HCT116 (cell line): Measurements from ENCODE around the gene SMTNL2. TPM values are rescaled to one million over a fixed set of nuclear protein-coding genes. Genes with fewer than 3 reads are reported as not detected.

Experiments
- ATAC-seq: fragments of 200-7000 bp; cut with Tn5 transposase; 2 replicates; pipeline ENCODE4 v1.9.1; 2020; ENCODE audit warnings: mild to moderate bottlenecking, moderate library complexity
- BruUV-seq: library from RNA; stranded (reverse); fragments of 400-500 nt; replicated peaks from 2 replicates; lab custom pipeline; 2021; lab: Mats Ljungman, UMichigan
- CTCF ChIA-PET: fragments of 300-600 bp; sonication (Branson Sonifier 250); formaldehyde crosslinking; loops from one replicate; lab custom pipeline; 2021; ENCODE audit warnings: antibody characterized with exemption; lab: Charles Lee
- POLR2A ChIA-PET: fragments of 300-600, 350-600 bp; sonication (Branson Sonifier 250); formaldehyde crosslinking; loops from one replicate; lab custom pipeline; 2021; ENCODE audit warnings: antibody characterized with exemption; lab: Charles Lee
- RAD21 ChIA-PET, 2 experiments: fragments of 300-600 bp; sonication (Branson Sonifier 250); formaldehyde crosslinking; loops; one replicate each; lab custom pipeline; 2023; ENCODE audit warnings: low total read pairs in 2 of 2; ENCODE audit not compliant: uncharacterized antibody in 2 of 2, unreplicated experiment in 2 of 2, low non-redundant PET in 1 of 2; lab: Charles Lee
- DNase-seq: peaks from one replicate; pipeline ENCODE4 v3.0.0-alpha.2; 2010; ENCODE audit warnings: low read depth, low spot score
- H2AFZ ChIP-seq: fragments of 200-600 bp; shearing (Covaris generic), sonication (generic); 2 replicates; pipeline ENCODE4 v1.6.1; 2017; ENCODE audit warnings: low read depth, mixed run types, mixed read lengths, antibody characterized with exemption, low read length; ENCODE audit not compliant: poor library complexity, severe bottlenecking
- H3K27ac ChIP-seq: 2 replicates; pipeline ENCODE4 v1.5.1; 2012; ENCODE audit warnings: low read depth, low read length
- H3K27me3 ChIP-seq: fragments of 200-600 bp; sonication (generic); 2 replicates; pipeline ENCODE4 v1.6.1; 2016; ENCODE audit warnings: mixed run types, low read length, mixed read lengths; ENCODE audit not compliant: insufficient read depth
- H3K36me3 ChIP-seq, 2 experiments: fragments of 200-500 bp in 1 of 2; fragments of 200-600 bp in 1 of 2; sonication (Bioruptor generic) in 1 of 2; sonication (generic) in 1 of 2; 2 replicates each; pipeline versions ENCODE4 v1.5.1 to v1.6.1; 2014 to 2016; ENCODE audit warnings: low read length in 2 of 2, inconsistent platforms in 1 of 2, mixed read lengths in 1 of 2, mixed run types in 1 of 2; ENCODE audit not compliant: insufficient read depth in 2 of 2, control insufficient read depth in 1 of 2
- H3K4me1 ChIP-seq, 2 experiments: fragments of 200-600 bp in 1 of 2; sonication (generic) in 1 of 2; 2 replicates each; pipeline versions ENCODE4 v1.5.1 to v1.6.1; 2012 to 2017; ENCODE audit warnings: low read length in 2 of 2, inconsistent platforms in 1 of 2, mild to moderate bottlenecking in 1 of 2, mixed read lengths in 1 of 2, mixed run types in 1 of 2, moderate library complexity in 1 of 2; ENCODE audit not compliant: insufficient read depth in 2 of 2, control insufficient read depth in 1 of 2
- H3K4me2 ChIP-seq: fragments of 200-600 bp; sonication (generic); 2 replicates; pipeline ENCODE4 v1.6.1; 2017; ENCODE audit warnings: mixed run types, low read length, mixed read lengths
- H3K4me3 ChIP-seq, 2 experiments: fragments of 200-600 bp in 1 of 2; sonication (generic) in 1 of 2; replicated peaks in 1 of 2; 2 replicates each; pipeline ENCODE4 v1.5.1; 2011 to 2016; ENCODE audit warnings: low read length in 2 of 2, control low read depth in 1 of 2, low read depth in 1 of 2, mild to moderate bottlenecking in 1 of 2, mixed read lengths in 1 of 2, mixed run types in 1 of 2
- H3K79me2 ChIP-seq: fragments of 200-600 bp; sonication (generic); 2 replicates; pipeline ENCODE4 v1.6.1; 2017; ENCODE audit warnings: mild to moderate bottlenecking, mixed run types, low read length, moderate library complexity, mixed read lengths; ENCODE audit not compliant: insufficient read depth
- H3K9ac ChIP-seq: fragments of 200-600 bp; sonication (generic); 2 replicates; pipeline ENCODE4 v1.6.1; 2016; ENCODE audit warnings: low read length, mixed read lengths
- H3K9me2 ChIP-seq: fragments of 200-600 bp; sonication (generic), shearing (Covaris generic); 2 replicates; pipeline ENCODE4 v1.6.1; 2017; ENCODE audit warnings: mixed run types, mild to moderate bottlenecking, moderate library complexity; ENCODE audit not compliant: insufficient read depth
- H3K9me3 ChIP-seq, 2 experiments: fragments of 200-500 bp in 1 of 2; fragments of 200-600 bp in 1 of 2; sonication (Bioruptor generic) in 1 of 2; sonication (generic) in 1 of 2; 2 replicates each; pipeline ENCODE4 v1.6.1; 2014 to 2017; ENCODE audit warnings: low read length in 2 of 2, mixed read lengths in 2 of 2, inconsistent platforms in 1 of 2, low read depth in 1 of 2, mild to moderate bottlenecking in 1 of 2, mixed run types in 1 of 2, moderate library complexity in 1 of 2; ENCODE audit not compliant: control insufficient read depth in 1 of 2, insufficient read depth in 1 of 2
- H4K20me1 ChIP-seq: fragments of 200-600 bp; sonication (generic), shearing (Covaris generic); 2 replicates; pipeline ENCODE4 v1.6.1; 2017; ENCODE audit warnings: mixed run types, mild to moderate bottlenecking, moderate library complexity; ENCODE audit not compliant: insufficient read depth
- CBX3 ChIP-seq: IDR thresholded peaks from 2 replicates; pipeline ENCODE4 v1.6.1; 2012; ENCODE audit warnings: low read depth
- CEBPB ChIP-seq: IDR thresholded peaks from 2 replicates; pipeline ENCODE4 v1.6.1; 2012; ENCODE audit warnings: low read depth
- ELF1 ChIP-seq: IDR thresholded peaks from 2 replicates; pipeline ENCODE4 v1.6.1; 2012; ENCODE audit warnings: low read depth, borderline replicate concordance
- EZH2 ChIP-seq: fragments of 200-600 bp; sonication (generic); IDR thresholded peaks from 2 replicates; pipeline ENCODE4 v1.6.1; 2017; ENCODE audit warnings: antibody characterized with exemption, mixed run types
- EZH2phosphoT487 ChIP-seq: fragments of 200-600 bp; IDR thresholded peaks from 2 replicates; pipeline ENCODE4 v1.6.1; 2018; ENCODE audit warnings: antibody characterized with exemption, borderline replicate concordance
- JUND ChIP-seq: IDR thresholded peaks from 2 replicates; pipeline ENCODE4 v1.6.1; 2012
- POLR2A ChIP-seq: IDR thresholded peaks from 2 replicates; pipeline ENCODE4 v1.7.0; 2011; ENCODE audit warnings: borderline replicate concordance; ENCODE audit not compliant: insufficient read depth, insufficient read length; ENCODE audit errors: extremely low read depth
- RAD21 ChIP-seq: IDR thresholded peaks from 2 replicates; pipeline ENCODE4 v1.6.1; 2012; ENCODE audit warnings: low read depth, mild to moderate bottlenecking
- SIN3A ChIP-seq: IDR thresholded peaks from 2 replicates; pipeline ENCODE4 v1.6.1; 2012; ENCODE audit warnings: low read depth
- SRF ChIP-seq: IDR thresholded peaks from 2 replicates; pipeline ENCODE4 v1.6.1; 2012; ENCODE audit warnings: low read depth
- TCF7L2 ChIP-seq: IDR thresholded peaks from 2 replicates; pipeline ENCODE4 v1.7.0; 2011; ENCODE audit warnings: borderline replicate concordance, inconsistent platforms; ENCODE audit not compliant: insufficient read depth, insufficient read length; ENCODE audit errors: extremely low read depth
- YY1 ChIP-seq: IDR thresholded peaks from 2 replicates; pipeline ENCODE4 v1.6.1; 2011; ENCODE audit warnings: low read length, low read depth, moderate library complexity, mild to moderate bottlenecking; ENCODE audit not compliant: insufficient replicate concordance; ENCODE audit errors: extremely low read depth
- ZFX ChIP-seq: fragments of 450-650 bp; IDR thresholded peaks from 2 replicates; pipeline ENCODE4 v1.6.1; 2017
- ZNF274 ChIP-seq: fragments of 200-500 bp; sonication (Bioruptor generic); IDR thresholded peaks from 2 replicates; pipeline ENCODE4 v1.6.1; 2014; ENCODE audit warnings: mild to moderate bottlenecking, low read depth, low read length, inconsistent platforms
- intact Hi-C: fragments of 100-400 bp; cut with micrococcal nuclease; formaldehyde crosslinking; loops from 2 replicates; pipeline ENCODE4 v1.10.0; 2022
- total RNA-seq: library from RNA; stranded (reverse); gene quantifications from one replicate; pipeline ENCODE4 v1.2.1, GENCODE V29; 2021; ENCODE audit not compliant: unreplicated experiment
- TF ChIP-seq, protein P1 (sequence below): IDR thresholded peaks from 2 replicates; pipeline ENCODE4 v1.6.1; 2011; ENCODE audit warnings: mild to moderate bottlenecking, low read length, moderate library complexity; ENCODE audit not compliant: insufficient replicate concordance; ENCODE audit errors: extremely low read depth
- TF ChIP-seq, protein P2 (sequence below), 3 experiments: fragments of 200-600 bp in 1 of 3; sonication (generic) in 1 of 3; IDR thresholded peaks in 2 of 3; conservative IDR thresholded peaks in 1 of 3; 2 replicates each; pipeline ENCODE4 v1.5.1; 2012 to 2017; ENCODE audit warnings: low read depth in 2 of 3, low read length in 2 of 3, antibody characterized with exemption in 1 of 3, borderline replicate concordance in 1 of 3, control low read depth in 1 of 3, mild to moderate bottlenecking in 1 of 3, mixed read lengths in 1 of 3, mixed run types in 1 of 3, moderate library complexity in 1 of 3; ENCODE audit not compliant: insufficient read depth in 1 of 3
- TF ChIP-seq, protein P3 (sequence below): IDR thresholded peaks from 2 replicates; pipeline ENCODE4 v1.6.1; 2012
- TF ChIP-seq, protein P4 (sequence below): IDR thresholded peaks from 2 replicates; pipeline ENCODE4 v1.6.1; 2012; ENCODE audit warnings: low read depth
- TF ChIP-seq, protein P5 (sequence below): IDR thresholded peaks from 2 replicates; pipeline ENCODE4 v1.6.1; 2012

SMTNL2 gene
- total RNA-seq, 1 experiment from 2014 or later = 2.3 TPM

DNA sequence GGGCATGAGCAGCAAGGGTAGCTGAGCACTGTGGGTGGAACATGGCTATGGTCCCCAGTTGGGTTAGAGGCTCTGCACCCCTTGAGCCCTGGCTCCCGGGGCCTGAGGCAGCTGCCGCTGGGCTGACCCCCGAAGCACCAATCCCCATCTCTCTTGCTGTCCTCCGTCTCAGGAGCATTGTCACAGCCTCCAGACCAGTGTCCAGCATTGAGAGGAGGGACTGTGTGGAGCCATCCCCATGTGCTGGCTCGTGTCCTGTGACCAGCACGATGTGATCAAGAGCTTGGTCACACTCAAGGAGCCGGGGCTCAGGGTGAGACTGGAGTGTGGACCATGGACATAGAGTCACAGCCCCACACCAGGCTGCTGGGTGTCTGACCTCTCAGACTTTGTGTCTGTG, 2.9 kb downstream of the SMTNL2 start:
- H3K4me3 ChIP-seq = no peak overlapping the region

More for the DNA sequence above, 2.9 kb downstream of the SMTNL2 start:
- Histone ChIP-seq H2AFZ (no peak overlapping the region), H3K4me2 (no peak overlapping the region), H3K36me3 (no peaks in the 10 kb centered on the region), H3K4me1 (peaks cover 8 to 32% of the 10 kb centered on the region in 2 experiments), H3K27me3 (peaks cover 8% of the 10 kb centered on the region; the same call in 1 of the 2 replicates), H3K79me2 (no peaks in the 10 kb centered on the region), H3K9me2 (no peaks in the 10 kb centered on the region), H3K9me3 (no peaks in the 10 kb centered on the region), H3K9ac (no peak overlapping the region), H3K27ac (no peak overlapping the region), H4K20me1 (no peaks in the 10 kb centered on the region)
- TF ChIP-seq ELF1 (no peak), YY1 (no peak), EZH2phosphoT487 (no peak), CEBPB (no peak), JUND (no peak), SRF (no peak), ZFX (no peak), POLR2A (no peak), TCF7L2 (no peak), CBX3 (no peak), SIN3A (no peak), ZNF274 (no peak), EZH2 (no peak), RAD21 (no peak)
- TF ChIP-seq, protein P1, sequence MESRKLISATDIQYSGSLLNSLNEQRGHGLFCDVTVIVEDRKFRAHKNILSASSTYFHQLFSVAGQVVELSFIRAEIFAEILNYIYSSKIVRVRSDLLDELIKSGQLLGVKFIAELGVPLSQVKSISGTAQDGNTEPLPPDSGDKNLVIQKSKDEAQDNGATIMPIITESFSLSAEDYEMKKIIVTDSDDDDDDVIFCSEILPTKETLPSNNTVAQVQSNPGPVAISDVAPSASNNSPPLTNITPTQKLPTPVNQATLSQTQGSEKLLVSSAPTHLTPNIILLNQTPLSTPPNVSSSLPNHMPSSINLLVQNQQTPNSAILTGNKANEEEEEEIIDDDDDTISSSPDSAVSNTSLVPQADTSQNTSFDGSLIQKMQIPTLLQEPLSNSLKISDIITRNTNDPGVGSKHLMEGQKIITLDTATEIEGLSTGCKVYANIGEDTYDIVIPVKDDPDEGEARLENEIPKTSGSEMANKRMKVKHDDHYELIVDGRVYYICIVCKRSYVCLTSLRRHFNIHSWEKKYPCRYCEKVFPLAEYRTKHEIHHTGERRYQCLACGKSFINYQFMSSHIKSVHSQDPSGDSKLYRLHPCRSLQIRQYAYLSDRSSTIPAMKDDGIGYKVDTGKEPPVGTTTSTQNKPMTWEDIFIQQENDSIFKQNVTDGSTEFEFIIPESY = no peak
- TF ChIP-seq, protein P2, sequence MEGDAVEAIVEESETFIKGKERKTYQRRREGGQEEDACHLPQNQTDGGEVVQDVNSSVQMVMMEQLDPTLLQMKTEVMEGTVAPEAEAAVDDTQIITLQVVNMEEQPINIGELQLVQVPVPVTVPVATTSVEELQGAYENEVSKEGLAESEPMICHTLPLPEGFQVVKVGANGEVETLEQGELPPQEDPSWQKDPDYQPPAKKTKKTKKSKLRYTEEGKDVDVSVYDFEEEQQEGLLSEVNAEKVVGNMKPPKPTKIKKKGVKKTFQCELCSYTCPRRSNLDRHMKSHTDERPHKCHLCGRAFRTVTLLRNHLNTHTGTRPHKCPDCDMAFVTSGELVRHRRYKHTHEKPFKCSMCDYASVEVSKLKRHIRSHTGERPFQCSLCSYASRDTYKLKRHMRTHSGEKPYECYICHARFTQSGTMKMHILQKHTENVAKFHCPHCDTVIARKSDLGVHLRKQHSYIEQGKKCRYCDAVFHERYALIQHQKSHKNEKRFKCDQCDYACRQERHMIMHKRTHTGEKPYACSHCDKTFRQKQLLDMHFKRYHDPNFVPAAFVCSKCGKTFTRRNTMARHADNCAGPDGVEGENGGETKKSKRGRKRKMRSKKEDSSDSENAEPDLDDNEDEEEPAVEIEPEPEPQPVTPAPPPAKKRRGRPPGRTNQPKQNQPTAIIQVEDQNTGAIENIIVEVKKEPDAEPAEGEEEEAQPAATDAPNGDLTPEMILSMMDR (IDR thresholded peaks at IDR 0.05 in 2 of 3, conservative IDR thresholded peaks at IDR 0.05 in 1 of 3; ENCODE audit: borderline replicate concordance in 1 of 3, insufficient read depth in 1 of 3, low read depth in 2 of 3, low read length in 2 of 3) = no peak
- TF ChIP-seq, protein P3, sequence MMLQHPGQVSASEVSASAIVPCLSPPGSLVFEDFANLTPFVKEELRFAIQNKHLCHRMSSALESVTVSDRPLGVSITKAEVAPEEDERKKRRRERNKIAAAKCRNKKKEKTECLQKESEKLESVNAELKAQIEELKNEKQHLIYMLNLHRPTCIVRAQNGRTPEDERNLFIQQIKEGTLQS = no peak
- TF ChIP-seq, protein P4, sequence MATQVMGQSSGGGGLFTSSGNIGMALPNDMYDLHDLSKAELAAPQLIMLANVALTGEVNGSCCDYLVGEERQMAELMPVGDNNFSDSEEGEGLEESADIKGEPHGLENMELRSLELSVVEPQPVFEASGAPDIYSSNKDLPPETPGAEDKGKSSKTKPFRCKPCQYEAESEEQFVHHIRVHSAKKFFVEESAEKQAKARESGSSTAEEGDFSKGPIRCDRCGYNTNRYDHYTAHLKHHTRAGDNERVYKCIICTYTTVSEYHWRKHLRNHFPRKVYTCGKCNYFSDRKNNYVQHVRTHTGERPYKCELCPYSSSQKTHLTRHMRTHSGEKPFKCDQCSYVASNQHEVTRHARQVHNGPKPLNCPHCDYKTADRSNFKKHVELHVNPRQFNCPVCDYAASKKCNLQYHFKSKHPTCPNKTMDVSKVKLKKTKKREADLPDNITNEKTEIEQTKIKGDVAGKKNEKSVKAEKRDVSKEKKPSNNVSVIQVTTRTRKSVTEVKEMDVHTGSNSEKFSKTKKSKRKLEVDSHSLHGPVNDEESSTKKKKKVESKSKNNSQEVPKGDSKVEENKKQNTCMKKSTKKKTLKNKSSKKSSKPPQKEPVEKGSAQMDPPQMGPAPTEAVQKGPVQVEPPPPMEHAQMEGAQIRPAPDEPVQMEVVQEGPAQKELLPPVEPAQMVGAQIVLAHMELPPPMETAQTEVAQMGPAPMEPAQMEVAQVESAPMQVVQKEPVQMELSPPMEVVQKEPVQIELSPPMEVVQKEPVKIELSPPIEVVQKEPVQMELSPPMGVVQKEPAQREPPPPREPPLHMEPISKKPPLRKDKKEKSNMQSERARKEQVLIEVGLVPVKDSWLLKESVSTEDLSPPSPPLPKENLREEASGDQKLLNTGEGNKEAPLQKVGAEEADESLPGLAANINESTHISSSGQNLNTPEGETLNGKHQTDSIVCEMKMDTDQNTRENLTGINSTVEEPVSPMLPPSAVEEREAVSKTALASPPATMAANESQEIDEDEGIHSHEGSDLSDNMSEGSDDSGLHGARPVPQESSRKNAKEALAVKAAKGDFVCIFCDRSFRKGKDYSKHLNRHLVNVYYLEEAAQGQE = no peak
- TF ChIP-seq, protein P5, sequence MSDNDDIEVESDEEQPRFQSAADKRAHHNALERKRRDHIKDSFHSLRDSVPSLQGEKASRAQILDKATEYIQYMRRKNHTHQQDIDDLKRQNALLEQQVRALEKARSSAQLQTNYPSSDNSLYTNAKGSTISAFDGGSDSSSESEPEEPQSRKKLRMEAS = no peak
- ATAC-seq (no peak), DNase-seq (no peak)
- intact Hi-C loops = no loop called here
- ChIA-PET RAD21 (no interaction called here), CTCF (no interaction called here), POLR2A (no interaction called here)
- no TSS peak for BruUV-seq
